Measurements from ENCODE around the gene OR5W2.
"Not testable (repeated sequence)": the region's sequence is repeated elsewhere in the genome, so short reads cannot be mapped to it uniquely, and the experiment has no call there.

The OR5W2 gene

DNA sequence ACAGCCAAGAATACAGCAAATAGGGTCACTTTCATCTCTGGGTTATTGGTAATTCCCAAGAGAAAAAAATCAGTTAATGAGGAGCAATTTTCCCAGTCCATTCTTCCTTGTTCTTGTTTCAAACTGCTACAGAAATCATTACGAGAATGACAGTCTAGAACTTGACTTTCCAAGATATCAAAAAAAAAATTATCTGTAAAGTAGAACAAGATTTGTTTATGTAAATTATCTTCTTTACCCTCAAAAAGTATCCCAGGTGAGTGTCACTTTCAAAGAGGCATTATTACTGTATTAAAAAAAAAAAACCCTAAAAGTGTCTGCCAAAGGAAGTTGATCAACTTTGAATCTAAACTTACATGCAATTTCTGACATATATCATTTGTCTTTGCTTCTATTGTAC, at the start of gene OR5W2:
Gene OR5W2 (minus strand): TSS at position 101 of the 400 bp plus-strand sequence. CDS start 0 bp downstream, at position 101.
- DNase-seq = no peak

DNA sequence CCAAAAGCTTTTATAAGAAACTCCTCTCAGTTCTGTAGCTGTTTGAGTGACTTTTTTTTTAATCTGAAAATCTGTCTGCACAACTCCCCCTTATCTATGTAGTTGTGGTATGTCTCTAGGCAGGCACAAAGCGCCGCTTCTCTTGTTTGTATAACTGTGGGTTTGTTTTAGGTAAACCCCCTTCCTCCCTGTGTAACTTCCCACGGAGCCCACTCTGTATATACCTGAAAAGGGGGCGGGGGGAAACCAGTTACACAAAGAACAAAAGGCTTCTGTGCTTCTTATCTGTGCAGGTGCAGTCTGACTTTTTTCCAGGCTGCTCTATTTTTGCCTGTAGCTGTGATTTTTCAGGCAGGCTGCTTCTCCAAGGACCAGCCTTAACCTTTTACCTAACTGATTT, 42.1 kb upstream of the OR5W2 start:
- DNase-seq = no peak

DNA sequence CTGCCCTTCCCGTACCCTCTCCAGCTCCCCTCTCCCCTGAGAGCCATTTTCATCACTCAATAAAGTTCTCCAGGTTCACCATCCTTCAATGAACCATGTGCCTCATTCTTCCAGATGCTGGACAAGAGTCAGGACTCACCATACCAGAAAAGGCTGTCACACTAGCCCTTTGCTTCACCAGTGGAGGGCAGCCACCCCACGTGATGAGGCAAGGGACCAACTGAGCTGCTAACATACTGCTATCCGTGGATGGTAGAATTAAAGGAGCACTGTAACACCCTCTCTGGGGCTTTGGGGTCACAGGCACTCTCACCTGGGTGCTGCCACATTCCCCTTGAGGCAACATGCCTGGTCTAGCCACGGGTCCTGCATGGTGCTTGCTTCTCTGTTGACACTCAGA, 34.9 kb upstream of the OR5W2 start:
- DNase-seq = no peak

DNA sequence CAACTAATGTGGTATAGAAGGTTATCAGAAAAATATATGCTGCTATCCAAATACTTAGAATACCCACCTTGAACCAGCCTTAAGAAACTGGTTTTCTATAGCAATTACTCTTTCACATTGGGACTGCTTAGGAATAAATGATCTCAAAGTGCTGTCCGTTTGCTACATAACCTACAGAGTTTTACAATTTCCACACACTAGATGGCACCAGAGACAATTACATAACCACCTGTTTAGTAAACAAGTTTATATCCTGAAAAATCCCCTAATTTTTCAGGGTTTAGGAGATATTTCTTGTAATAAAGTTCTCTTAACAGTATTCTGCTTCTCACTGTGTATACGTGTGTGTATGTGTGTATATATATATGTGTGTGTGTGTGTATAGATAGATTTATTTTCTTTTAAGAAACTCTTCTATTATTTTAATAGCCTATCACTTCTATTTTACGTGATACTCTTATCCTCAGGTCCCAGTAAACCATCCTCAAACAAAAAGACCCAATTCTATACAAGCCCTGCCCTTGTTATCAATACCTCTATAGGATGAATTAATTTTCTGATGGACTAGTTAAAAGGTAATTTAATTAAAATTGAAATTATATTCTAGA, 28.5 kb upstream of the OR5W2 start:
- no peak for DNase-seq

DNA sequence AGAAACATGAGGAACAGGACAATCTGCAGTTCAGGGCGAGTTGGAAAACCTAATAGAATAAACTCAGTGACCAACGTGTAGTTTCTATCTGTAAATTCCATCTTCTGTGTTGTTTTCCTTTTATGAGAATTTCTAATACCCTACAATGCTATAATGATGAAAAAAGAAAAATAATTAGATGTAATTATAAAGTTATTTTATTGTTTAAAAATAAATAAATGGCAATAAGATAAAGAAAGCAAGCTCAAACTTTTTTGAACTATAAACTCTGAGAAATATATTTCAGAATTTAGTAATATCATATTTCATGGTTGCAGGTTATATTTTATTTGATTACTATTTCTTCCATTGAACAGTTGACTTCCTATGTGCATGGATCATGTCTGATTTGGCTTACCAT, 21.9 kb upstream of the OR5W2 start, which contains the start of gene OR5I1:
Gene OR5I1 (minus strand): TSS at position 101 of the 400 bp plus-strand sequence. CDS start 0 bp downstream, at position 101.
- DNase-seq = no peak

DNA sequence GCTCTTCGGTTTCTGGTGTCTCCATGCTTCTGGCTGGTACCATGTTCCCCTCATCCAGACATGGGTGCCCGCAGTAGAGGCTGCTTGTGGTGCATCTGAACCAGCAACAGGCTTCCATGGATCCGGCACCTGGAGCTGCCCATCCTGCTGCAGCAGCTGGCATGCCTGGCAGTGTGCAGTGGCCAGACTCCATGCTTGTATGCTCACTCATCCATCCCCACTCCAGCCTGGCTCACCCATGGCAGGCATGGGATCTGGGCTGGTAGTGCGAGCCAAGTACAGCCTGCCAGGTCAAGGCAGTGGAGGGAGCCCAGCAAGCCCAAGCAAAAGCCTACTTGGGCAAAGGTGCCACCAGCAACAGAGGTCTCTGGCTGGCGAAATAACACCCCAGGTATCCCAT, 6.2 kb upstream of the OR5W2 start:
- DNase-seq = no peak

DNA sequence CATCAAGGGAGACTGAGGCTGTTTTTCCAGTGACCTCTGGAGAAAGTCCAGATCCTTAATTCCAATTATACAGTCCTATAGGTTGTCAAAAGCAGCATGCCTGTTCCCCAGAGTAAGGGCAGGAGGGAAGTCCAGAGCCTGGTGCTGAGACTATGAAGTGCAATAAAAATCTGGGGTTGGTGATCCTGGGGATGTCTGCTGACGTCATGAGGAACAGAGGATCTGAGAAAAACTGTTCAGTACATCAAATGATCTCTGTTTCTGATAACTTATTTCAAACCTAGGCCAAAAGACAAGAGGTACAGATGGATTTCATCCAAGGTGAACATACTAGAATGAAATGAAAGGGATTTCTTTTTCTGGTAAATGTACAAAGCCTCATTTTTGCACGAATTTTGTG, 12.1 kb downstream of the OR5W2 start:
- no peak for DNase-seq

DNA sequence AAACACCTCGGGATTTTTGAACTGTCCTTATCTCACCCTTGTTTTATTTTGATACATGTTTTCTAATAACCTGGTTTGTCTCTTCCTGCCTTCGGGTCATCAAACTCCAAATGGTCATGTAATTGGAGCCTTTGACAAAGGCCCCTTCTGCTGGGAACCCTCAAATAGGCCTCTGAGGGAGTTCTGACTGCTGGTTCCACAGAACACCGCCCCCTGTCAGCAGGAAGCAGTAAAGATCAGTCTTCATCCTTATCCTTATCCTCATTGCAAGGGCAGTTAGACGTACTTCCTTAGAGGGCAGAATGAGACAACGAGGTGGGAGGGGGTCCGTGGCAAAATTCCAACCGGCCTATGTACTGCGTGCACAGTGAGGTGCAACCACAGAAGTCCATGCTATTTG, 19.2 kb downstream of the OR5W2 start:
- DNase-seq = no peak

DNA sequence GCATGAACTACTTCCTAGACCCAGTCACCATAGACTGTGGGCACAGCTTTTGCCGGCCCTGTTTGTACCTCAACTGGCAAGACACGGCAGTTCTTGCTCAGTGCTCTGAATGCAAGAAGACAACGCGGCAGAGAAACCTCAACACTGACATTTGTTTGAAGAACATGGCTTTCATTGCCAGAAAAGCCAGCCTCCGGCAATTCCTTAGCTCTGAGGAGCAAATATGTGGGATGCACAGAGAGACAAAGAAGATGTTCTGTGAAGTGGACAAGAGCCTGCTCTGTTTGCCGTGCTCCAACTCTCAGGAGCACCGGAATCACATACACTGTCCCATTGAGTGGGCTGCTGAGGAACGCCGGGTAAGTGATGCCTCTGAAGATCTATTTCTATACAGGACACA, 28.9 kb downstream of the OR5W2 start:
- DNase-seq = not testable (repeated sequence)

DNA sequence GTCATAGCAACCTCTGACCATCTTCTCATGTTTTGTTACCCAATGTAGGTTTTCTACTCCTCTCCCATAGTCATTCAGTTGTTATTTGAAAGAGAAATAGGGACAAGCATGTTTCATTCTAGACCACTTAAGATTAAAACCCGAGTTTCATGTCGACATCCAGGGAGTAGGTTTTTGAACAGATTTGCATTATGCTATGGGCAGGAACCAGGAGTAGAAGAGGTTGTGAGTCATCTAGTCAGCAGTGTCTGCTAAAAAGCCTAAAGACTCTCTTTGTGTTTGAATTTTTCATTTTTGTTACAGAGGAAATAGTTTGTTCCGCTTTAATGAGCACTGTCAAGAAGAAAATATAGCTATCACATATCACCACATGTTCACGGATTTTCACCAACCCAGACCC, 29.4 kb downstream of the OR5W2 start:
- not testable (repeated sequence) for DNase-seq

DNA sequence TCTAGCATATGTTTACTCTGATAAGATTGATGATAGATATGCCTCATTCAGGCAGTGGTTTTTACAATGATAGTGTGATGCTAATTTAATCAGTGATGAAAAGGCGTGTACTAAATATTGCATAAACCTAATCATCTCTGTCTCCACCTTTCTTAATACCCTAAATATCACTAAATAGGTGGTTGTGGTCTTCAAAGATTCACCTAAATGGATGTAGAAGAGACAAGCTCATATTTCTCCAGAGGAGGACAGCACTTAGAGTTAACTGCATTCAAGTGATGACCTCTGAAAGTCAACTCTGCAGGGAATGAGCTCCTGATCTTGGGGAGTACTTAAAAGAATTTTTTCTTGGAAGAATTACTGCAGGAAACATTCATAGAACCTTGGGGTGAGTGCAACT, 31.4 kb downstream of the OR5W2 start, which contains the start of gene TRIM51:
Gene TRIM51 (plus strand): TSS at position 301 of the 400 bp plus-strand sequence. CDS start 2,132 bp downstream, outside the sequence.
- not testable (repeated sequence) for DNase-seq

DNA sequence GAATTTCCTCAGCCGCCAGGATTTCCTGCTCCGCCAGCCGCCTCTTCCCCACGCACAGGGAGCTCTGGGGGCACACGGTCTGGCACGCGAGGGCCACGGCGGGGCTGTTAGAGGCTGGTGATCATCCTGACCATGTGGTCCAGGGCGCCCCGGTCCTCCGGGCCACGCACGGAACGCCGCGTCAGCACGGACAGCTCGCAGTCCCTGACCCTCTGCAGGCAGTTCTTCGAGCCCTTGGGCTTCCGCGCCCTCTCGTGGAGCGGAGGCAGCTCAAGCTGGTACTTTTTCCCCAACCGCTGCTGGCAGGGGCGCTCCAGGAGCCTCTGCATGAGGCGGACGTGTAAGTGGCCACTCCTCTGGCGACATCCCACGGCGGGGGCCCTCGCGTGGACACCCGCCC, 41.2 kb downstream of the OR5W2 start:
- DNase-seq = not testable (repeated sequence)

DNA sequence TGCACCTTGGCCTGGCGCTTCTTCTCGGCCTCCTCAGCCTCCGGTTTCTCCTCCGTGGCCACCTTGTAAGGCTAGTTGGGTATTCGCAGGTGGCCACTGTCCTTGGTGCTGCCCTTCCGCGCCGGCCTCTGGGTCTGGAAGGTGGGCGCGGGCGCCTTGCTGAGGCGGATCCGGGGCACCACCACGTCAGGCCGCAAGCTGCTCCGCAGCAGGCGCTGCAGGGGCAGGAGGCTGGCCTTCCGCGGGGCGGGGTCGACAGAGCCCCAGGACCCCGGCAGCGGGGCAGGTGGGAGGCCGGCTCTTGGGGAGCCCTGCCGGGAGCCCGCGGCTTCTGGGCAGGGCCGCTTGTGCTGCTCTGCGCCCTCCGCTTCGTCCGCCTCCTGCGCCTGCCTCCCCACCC, 41.7 kb downstream of the OR5W2 start:
- not testable (repeated sequence) for DNase-seq

DNA sequence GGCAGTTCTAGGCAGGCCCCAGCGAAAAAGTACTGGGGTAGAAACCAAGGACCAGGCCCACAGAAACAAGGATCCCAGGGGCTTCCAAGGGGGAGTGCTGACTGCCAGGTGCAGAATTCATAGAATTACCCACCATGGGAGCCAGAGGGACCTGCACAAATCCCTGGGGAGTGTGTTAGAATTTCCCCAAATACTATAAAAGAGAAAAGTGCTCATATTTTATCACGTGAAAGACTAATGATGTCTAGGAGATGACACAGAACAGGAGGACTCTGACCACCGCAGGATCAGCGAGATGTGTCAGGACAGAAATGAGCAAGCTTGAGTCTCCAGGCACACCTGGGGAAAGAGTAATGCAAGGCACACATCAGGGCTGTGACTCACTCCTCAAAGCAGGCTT, 47.0 kb downstream of the OR5W2 start:
- not testable (repeated sequence) for DNase-seq
